Stimulated activated CD4-positive, alpha-beta T cell treated with anti-CD3 and anti-CD28 coated beads, Interleukin-4, amount 100 ng/mL, for 24 hours (primary cell): ENCODE measurements around the gene RETREG2.
A peak's percentile ranks its signal among the peaks of the same experiment; 100 is the strongest.

Experiments used
- DNase-seq: peaks from one replicate; pipeline ENCODE4 v3.0.0-alpha.2; 2020

RETREG2 gene

GRCh38 chr2:219218217-219218731 lies 40.2 kb downstream of the RETREG2 start:
- DNase-seq = peak; percentile 34

DNA sequence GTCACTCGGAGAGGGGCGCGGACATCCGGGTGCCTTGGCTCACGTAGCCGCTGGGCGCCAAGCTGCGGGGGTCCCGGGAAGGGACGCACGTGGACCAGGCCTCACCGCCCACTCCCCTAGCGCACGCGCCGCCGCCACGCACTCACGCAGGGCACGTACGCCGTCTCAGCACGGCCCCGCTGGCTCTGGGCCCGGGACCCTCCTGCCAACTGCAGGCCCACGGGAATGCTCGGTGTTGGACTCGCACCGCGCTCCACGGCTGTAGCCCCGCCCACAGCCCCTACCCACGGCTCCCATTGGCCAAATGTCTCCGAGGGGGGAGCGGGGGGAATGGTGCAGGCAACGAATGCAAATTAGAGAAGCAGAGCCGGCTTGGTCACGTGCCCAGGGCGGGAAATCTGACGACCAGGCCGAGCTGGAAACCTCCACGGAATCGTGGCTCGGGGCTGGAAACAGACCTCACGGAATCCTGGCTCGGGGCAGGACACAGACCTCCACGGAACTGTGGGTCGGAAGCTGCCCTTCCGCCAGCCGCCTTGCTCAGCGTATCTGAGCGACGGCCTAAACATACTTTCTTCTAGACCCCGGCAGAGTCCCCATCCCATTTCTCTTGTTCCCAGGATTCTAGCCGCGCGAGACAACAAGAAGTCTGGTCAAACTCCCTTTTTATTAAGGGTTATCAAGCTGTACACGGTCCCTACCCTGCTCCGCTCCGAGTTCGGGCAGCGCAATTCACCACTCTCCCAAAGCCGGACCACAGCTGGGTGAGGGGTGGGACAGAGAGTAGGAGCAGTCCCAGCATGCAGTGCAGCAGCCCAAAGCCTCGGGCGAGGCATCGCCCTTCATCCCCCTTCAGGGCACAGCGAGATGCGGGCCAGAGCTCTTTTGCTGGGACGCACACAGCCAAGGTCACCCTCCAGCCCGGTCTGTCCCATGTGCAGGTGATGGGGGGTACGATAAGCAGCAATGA lies 40.9 kb downstream of the RETREG2 start, which contains the start of gene ABCB6:
TSS of gene ABCB6 (minus strand) at position 227 of the 970 bp plus-strand sequence. CDS start 285 bp downstream, outside the sequence.
- DNase-seq = peak; percentile 90

- DNase-seq = no peak
These were observed 41.9 kb downstream of the RETREG2 start for GRCh38 chr2:219219784-219220532.

DNA sequence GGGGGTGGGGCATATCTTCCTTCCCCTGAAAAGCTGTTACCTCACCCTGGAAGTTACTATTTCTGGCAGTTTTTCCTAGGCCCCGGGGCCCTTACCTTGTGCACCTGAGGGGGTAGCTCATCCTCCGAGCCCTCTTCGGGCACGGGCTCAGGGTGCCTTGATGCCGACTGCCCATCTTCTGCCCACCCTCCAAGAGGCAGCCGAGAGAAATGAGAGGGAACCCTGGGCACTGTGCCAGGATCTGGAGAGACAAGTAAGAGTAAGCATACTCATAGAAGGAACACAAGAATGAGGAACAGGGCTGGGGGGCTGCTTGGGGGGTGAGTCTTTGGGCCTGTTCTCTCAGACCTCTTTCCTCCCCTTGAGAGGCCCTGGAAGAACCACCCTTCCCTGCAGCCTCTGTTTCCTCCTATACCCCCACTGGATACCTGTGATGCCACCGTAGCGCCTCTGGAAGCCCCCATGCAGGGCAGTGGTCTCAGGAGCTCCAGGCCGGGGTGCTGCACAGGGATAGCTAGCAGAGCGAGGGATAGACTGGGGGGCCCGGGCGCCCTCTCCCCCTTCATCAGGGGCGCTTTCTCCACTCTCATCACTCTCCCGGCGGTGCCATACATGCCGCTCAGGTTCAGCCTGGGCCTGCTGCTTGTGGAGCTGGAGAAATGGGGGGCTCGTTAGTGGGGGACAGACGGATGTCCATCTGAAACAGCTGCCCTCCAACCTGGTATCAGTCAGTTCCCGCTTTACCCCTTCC lies 42.8 kb downstream of the RETREG2 start:
- no peak for DNase-seq

DNA sequence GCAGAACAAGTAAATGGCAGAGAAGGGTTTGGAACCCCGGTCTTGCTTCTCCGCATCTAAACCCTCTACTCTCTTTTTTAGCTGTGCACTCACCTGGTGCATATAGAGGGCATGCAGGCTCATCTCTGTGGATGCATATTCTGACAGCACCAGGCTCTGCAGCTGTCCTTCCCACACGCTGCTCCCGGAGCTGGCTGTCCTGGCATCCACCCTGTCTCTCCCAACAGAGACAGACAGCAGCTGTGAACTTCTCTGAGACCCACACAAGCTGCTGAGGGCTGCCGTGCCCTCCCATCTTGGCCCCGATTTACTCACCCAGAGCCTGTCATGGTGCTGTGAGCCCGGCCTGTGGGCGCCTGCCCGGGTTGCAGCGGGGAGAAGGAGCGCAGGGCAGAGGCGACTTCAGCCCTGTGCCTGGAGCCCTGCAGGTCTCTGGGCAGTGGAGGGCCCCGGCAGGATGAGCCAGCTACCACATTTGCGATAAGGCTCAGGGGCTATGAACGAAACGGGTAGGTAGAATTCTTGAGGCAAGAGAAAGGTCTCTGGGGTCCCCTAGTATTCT lies 44.0 kb downstream of the RETREG2 start:
- DNase-seq = no peak

- no peak for DNase-seq
These were observed 45.9 kb downstream of the RETREG2 start for GRCh38 chr2:219223831-219224610.

- no peak for DNase-seq
These were observed 47.3 kb downstream of the RETREG2 start for GRCh38 chr2:219225350-219225749.

- no peak for DNase-seq
These were observed 50.2 kb downstream of the RETREG2 start for GRCh38 chr2:219228041-219228910.

DNA sequence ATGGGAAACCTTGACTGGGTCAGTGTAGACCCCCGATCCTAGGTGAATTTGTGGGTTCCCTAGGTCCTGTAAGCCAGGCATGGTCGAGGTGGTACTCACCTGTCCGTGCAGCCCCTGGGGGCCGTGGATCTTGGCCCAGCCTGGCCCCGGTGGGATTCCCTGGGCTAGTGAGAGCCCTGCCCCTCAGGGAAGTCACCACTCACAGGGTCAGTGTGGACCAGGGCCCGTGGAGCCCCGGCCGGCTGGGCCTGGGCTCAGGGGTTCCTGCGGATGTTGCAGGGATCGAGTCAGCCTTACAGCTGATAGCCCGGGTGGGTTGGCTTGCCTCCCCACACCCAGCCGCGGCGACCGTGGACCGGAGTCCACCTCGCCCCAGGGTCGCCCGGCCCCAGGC lies 50.8 kb downstream of the RETREG2 start:
- DNase-seq = peak; percentile 11

DNA sequence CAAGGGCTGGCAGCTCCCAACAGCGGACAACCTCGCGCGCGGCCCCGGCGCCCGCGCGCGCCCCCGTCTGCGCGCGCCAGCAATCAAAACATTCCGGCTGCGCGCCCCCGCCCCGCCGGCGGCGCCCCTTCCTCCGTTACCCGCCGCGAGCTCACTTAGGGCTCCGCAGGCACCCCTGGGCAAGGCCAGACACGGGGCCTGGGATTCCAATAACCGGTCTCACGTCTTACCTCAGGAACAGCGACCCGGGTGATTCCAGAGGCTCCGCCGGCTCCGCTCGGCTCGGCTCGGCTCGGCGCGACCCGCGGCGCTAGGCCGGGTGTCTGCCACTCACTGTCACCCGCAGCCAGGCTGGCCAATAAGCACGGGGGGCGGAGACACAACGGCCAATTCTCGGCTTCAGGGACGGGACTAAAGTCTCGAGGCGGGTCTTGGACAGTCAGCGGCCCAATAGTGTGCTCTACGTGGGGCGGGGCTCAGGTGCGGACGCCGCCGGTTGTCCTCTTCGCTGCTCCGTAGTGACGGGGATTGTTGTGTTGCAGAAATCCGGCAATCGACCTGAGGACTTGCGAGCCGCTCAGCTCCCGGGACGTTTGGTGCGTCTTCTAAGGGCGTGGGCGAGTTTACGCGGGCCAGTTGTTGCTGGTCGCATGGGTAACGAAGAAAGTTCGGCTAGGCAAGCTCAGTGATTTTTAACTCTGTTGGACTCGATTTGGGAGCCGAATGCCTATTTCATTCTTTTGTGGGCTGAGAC lies 51.4 kb downstream of the RETREG2 start, which contains the start of the genes ANKZF1 and ATG9A:
TSS of gene ANKZF1 (plus strand) at position 502 of the 754 bp plus-strand sequence. CDS start 452 bp downstream, outside the sequence.
TSS of gene ATG9A (minus strand) at position 332 of the 754 bp plus-strand sequence. CDS start 1,612 bp downstream, outside the sequence.
- DNase-seq = peak; percentile 99

DNA sequence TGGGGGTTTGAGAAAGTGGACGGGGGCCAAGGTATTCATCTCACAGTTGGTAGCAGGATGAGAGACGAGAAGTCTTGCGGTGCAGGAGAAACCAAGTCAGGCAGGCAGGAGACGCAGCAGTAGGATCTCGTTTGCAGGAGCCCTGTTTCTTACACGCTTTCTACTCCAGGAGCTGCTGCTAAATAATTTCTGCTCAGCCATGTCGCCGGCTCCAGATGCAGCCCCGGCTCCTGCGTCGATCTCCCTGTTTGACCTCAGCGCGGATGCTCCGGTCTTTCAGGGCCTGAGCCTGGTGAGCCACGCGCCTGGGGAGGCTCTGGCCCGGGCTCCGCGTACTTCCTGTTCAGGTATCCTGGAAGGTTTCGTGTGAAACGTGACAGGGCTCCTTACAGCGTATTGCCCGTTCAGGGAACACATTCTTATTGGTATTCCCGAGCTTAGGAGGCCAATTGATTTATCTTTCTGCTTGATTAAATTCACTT lies 52.0 kb downstream of the RETREG2 start:
- DNase-seq = peak; percentile 60

DNA sequence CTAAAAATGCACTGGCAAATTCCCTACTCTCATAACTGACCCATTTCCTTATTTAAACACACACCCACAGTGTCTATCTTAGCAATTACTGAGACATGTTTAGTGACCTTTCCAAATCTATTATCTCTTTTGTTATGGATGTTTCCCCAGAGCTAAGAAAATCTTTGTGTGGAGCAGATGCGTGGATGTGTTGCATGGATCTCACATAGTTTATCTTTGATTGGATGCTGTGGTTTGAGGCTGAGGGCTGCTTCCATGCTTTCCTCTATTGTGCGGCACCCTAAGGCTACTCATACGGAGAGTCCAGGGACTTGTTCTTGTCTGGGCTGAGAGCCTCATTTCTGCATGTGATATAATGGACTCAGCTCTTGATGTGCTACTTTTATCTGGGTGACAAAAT lies 56.3 kb downstream of the RETREG2 start:
- DNase-seq = no peak
